ENCODE results near the gene STX19.

STX19 gene

DNA sequence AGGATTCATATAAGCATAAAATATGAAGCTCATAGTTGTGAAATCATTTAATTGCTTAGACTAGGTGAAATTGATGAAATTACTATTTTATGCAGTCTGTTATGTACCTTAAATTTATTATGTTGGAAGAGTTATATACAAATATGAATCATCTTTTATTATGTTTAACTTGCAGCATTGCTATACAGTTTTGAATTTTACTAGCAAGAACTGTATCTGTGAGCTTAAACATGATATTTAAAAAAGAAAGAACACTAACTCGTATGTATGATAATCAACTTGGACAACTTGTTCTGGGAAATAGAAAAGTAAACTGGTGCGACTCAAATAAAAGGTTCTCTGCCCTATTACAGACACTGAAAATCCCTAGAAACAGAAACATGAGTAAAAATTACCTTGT lies 1.8 kb downstream of the STX19 start:
- DNase-seq (ENCODE audit: low read depth): no peak

DNA sequence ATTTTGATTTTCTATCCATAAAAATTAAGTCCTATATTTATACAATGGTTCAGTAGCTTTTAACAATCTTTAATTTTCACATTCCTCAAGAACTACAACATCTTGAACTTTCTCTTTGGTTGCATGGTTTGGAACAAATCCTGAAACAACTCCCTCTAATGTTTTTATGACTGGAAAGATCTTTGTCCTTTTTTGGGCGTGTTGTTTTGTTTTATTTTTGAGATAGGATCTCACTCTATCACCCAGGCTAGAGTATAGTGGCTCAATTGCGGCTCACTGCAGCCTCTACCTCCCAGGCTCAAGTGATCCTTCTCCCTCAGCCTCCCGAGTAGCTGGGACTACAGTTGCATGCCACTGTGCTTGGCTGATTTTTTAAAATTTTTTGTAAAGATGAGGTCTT lies 4.0 kb downstream of the STX19 start:
- no peak for DNase-seq (ENCODE audit: low read depth)

DNA sequence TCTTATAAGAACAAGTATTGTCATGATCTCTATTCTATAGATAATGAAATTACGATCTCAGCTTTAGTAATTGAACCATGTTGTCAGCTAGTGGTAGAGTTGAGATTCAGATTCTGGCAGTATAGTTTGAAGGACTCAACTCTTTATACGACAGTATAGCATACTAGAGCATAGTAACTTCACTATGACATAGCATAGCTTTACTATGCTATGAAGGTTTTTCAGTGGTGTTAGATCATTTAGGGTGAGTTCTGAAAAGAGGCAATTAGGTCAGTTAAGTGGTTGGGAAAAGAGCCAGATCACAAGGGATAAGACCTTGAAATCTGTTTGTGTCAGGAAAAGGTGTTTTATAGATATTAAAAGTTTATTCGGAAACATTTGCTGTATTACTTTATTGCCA lies 8.1 kb downstream of the STX19 start:
- no peak for DNase-seq (ENCODE audit: low read depth)

DNA sequence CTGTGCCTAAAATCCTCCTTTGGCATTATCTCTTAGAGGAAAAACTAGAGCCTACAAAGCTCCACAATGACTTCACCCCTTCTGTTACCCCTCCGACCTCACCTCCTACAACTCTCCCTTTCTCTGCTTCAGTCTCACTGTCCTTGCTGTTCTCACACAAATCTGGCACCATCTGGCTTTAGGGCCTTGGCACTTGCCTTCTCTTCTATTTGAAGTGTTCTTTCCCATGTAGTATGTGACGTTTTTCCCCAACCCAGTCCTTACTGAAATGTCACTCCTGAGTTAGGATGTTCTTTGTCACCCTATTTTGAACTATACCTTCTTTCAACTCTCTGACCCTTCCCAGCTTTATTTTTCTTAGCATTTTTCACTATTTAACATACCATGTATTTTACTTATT lies 8.7 kb downstream of the STX19 start:
- no peak for DNase-seq (ENCODE audit: low read depth)

DNA sequence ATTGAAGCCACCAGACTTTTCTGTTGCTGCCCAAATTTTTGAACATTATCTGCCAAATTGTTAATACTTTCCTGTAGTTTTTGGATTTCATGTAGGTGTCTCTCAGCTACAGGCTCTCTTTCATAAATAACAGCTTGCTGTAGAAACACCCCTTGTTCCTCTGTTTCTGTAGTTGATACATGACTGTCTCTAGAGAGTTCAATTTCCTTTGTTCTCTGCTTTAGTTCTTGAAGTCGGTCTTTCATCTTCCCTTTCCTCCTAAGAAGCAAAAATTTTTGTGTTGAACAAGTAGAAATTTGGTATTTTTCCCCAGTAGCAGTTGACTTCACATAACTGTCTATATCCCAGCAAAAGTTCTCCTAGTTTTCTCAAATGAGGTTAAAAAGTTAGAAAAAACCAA lies 13.4 kb downstream of the STX19 start:
- no peak for DNase-seq (ENCODE audit: low read depth)

DNA sequence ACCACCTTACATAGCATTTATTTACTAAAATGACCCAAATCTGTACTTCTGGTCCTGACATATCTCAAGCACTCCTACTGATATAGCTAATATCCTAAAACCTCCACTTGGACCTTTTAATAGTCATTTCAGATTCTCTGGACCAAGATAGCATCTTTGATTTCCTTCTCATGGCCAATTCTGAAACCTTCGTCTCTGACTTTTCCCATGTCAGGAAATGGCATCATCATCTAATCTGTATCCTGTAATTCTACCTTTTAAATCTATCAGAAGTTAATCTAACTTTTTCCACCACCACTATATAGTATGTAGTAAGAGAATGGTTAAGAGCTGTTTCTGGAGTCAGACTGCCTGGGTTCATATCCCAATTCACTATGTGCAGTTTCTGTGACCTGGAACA lies 16.2 kb downstream of the STX19 start:
- no peak for DNase-seq (ENCODE audit: low read depth)

DNA sequence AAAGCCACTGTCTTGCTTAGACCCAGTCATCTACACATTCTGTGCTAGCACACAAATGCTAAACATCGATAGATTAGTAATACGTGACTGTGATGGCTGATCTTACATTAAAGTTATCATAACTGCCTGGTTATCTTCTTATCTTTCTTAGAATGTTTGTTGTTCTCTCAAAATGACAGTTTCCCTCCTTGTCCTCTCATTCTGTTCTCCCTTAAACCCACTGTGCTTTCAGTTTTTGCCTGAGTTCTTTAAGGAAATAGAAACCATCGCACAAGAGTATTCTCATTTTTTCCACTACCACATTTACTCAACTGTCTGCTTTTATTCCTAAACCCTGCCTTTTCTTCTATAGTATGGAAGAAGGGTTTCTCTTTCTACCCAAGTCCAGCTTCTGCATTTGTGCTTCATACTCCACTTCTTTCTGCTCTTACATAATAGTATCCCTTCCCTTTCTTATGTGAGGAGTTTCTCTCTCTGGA lies 17.1 kb downstream of the STX19 start:
- DNase-seq (ENCODE audit: low read depth): no peak

DNA sequence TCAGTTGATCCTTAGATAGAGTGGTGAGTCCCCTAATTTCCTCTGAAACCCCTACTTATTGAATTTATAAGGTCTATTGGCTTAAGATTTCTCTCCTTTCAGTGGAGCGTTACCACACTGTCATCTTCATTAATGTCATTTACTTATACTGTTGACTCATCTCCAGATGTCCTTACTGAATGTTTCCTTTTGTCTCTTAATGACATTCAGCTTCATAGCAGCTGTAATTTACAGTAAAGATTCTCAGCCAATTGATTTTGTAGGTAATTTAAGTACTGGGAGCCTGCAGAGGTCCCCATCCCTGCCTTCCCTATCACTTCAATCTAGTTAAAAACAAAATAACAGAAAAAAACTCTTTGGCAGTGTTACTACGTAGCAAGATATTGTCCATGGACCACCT lies 18.8 kb downstream of the STX19 start:
- DNase-seq (ENCODE audit: low read depth): no peak

DNA sequence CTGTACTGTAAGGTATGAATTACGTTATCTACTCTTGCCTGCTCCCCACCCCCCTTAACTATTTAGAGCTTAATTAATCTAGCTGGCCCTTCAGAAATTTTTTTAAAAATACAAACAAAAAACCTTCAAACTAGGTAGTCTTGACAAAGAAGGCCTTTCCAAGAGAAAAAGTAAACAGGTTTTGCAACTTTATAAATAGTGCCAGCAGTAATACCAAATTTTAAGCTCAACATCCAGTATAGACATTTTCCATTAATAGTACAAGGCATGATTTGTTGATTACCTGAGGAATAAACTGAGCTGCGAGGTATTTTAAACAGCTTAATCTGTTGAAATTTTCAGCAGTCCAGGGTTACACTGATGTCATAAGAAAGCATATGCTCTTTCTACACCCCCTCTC lies 20.1 kb downstream of the STX19 start:
- DNase-seq (ENCODE audit: low read depth): no peak

DNA sequence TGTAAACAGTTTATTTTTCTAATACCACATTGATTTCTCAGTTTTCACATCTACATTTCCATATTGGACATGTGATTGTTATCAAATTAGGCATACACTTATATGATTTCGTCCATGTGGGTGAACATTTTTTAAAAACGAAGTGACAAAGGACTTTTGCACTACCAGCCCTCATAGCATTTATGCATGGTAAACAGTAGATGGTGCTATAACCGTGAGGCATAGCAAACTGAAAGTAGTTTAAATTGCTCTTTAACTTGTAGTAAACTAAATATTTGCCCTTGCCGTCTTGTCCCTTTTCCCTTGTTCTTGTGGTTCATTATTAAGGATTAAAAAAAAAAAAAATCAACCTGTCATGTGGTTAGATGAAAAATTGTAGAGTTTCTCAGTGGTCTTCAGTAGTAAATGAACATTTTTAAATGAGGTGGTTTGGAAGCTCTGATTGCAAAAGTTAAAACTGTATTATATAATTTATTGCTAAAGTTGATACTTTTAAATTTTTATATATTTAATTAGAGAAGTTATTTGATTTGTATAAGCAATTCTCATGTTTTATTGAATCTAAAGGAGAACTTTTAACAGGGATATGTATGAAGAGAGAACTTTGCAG lies 24.0 kb downstream of the STX19 start:
- no peak for DNase-seq (ENCODE audit: low read depth)

DNA sequence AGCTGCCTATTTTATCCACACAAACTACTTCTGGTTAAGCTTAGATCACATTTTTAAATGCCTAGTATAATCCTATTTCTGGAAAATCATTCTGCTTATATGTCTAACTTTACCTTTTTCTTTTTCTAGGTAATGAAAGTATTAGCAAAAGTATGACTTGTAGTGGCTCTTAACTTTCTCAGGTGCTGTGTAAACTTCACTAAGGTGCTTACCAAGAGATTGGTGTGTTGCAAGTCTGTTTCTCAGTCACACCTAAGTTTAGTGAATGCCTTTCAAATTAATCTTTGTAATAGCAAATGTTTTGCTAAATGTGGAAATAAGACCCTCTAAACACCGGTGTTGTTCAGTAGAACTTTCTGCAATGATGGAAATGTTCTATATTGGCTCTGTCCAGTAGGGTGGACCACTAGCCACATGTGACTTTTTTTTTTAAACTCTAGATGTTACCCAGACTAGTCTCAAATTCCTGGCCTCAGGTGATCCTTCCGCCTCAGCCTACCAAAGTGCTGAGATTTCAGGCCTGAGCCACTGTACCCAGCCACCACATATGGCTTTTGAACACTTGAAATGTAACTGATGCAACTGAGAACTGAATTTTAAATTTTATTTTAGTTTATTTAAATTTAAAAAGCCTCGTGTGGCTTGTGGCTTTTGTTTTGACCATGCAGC lies 26.4 kb downstream of the STX19 start:
- DNase-seq (ENCODE audit: low read depth): no peak

DNA sequence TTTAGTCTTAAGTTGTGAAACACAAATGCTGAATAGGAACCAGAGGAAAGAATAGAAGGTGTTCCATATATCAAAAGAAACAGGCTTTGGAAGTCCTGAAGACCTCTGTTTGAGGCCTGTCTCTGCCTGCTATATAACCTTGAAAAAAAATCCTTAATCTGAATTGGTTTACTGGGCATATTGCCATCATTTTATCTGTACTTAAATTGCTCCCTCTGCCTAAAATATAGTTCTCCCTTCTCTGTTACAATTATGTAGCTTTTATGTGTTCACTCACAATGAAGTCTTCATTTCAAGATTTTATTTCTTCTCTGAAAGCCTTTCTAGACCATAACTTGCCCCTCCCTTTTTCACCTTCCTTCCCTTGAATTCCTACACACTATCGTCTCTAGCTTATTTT lies 27.2 kb downstream of the STX19 start:
- no peak for DNase-seq (ENCODE audit: low read depth)

DNA sequence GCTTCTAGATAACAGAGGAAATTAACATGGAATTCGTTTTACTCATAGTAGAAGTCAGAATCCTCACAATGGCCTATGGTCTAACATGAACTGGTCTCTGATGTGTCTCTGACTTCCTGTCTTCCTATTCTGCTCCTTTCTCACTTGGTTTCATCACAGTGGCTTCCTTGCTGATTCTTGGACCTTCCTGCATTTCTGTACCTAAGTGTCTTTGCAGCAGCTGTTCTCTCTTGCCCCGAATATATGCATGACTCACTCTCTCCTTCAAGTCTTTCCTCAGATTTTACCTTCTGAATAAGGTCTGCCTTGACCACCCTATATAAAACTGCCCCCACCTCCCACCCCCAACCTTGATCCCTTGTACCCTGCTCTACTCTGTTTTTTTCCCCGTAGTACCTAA lies 34.3 kb downstream of the STX19 start:
- DNase-seq (ENCODE audit: low read depth): no peak

DNA sequence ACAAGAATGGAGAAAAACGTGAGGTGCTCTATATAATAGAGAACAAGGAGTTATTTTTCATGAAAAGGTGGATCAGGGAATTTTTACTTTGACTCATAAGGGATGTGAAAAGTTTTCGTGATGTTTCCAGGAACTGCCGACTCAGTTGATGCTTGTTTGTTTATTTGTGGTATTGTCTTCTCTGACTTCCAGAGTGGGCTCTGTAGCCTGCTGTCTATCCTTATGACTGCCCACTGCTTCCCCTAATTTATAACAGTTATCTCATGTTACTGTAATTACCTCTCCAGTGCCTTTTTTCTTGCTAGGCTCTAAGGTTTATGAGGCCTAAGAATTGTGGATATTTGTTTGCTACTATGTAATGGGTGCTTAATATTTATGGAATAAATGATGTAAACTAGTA lies 36.2 kb downstream of the STX19 start:
- DNase-seq (ENCODE audit: low read depth): no peak

DNA sequence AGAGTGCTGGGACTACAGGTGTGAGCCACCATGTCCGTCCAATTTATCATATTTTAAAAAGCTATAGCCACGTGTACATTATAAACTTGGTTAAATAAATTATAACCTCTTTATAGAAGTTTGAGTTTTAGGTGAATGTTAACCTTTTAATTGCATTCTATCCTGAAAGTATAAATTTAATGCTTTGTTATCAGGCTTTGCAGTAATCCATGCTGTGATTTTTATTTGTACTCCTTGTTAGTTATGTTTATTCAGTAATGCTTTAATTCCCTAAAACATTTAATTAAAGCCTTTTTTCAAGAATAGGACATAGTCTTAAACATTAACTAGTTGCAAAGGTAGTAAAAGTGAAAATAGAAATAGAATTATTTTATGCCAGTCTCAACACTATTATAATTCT lies 36.8 kb downstream of the STX19 start:
- DNase-seq (ENCODE audit: low read depth): no peak

DNA sequence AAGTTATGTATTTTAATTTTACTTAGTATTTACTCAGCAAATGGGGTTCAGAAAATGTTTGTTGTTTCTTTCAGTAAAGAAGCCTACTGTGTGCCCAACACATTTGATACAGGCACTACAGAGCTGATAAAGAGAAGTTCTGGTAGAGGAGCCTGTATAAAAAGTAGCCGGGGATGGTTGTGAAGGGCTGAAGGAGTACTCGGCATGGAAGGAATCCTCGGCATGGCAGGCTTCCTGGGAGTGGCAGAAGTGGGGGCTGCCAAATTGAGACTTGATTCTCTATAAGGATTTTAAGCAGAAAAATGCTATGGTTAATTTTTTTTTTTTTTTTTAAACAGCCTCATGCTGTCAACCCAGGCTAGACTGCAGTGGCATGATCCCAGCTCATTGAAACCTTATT lies 39.2 kb downstream of the STX19 start:
- DNase-seq (ENCODE audit: low read depth): no peak

DNA sequence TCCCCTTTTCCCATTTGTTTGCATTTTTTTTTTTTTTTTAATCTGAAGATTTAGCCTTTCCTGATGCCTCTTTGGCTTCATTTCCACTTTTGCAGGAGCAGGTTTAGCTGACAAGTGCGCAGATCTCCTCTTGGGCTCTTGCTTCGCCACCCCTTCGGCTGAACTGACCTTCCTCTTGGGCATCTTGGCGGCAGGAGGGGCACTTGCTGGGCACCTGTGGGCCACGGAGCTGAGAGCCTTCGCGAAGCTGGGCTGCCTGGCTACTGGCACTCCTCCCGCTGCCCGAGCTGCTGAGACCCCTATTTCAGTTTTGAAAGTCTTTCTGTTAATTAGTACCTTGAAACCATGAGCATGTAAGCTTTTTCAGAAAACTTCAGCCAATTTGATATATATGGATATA lies 39.6 kb downstream of the STX19 start:
- DNase-seq (ENCODE audit: low read depth): no peak

DNA sequence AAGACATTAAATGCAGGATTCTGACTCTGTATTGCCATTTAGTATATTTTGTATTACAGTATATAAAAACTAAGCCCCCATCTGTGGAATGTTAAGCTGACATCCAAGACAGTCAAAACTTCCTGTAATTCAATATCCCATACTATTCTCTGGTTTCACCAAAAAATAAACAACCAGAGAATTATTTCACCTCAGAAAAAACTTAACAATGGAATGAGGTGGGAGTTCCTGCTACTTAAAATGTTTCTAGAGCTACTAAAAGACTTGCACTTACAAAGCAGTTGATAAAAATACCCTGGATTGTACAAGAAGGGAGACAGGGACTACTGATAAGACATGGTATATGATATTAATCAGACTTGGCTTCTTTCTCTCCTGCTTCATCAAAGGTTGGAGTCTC lies 40.1 kb downstream of the STX19 start:
- no peak for DNase-seq (ENCODE audit: low read depth)

DNA sequence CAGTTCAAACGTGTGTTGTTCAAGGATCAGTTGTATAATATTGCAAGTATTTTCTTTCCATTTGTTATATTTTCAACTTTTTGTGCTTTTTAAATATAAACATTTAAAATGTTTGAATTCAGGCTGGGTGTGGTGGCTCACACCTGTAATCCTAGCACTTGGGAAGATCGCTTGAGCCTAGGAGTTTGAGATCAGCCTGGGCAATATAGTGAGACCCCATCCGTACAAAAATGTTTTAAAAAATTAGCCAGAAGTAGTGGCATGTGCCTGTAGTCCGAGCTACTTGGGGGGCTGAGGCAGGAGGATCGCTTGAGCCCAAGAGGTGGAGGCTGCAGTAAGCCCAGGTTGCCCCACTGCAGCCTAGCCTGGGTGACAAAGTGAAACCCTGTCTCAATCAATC lies 43.8 kb downstream of the STX19 start:
- no peak for DNase-seq (ENCODE audit: low read depth)

DNA sequence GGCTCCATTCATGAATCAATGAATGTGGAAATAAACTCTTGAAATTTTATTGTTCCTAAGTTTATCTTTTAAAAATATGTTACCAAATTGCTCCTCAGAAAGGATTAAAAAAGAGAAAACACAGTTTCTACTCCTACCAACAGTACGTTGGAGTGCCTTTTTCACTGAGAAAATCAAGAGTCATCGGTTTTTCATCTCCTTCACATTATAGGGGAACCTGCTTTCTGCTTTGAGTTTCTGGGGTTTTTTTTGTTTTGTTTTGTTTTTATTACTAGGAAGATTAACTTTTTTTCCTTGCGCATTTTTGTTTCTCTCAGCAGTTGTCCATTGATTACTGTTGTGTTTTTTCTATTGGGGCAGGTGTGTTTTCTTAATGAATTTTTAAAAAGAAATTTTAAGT lies 45.0 kb downstream of the STX19 start:
- DNase-seq (ENCODE audit: low read depth): no peak

DNA sequence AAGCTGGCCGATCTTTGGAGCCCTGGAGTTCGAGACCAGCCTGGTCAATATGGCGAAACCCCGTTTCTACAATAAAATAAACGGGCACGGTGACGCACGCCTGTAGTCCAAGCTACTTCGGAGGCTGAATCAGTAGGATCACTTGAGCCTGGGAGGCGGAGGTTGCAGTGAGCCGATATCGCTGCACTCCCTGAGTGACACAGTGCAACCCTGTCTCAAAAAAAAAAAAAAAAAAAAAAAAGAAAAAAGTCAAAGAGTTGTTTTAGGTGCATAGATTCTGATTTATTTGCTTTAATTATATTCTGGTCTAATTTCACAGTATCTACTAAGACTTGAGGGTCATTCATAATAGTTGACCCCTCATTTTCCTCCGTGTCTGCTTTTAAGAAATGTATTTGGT lies 46.7 kb downstream of the STX19 start:
- DNase-seq (ENCODE audit: low read depth): no peak

DNA sequence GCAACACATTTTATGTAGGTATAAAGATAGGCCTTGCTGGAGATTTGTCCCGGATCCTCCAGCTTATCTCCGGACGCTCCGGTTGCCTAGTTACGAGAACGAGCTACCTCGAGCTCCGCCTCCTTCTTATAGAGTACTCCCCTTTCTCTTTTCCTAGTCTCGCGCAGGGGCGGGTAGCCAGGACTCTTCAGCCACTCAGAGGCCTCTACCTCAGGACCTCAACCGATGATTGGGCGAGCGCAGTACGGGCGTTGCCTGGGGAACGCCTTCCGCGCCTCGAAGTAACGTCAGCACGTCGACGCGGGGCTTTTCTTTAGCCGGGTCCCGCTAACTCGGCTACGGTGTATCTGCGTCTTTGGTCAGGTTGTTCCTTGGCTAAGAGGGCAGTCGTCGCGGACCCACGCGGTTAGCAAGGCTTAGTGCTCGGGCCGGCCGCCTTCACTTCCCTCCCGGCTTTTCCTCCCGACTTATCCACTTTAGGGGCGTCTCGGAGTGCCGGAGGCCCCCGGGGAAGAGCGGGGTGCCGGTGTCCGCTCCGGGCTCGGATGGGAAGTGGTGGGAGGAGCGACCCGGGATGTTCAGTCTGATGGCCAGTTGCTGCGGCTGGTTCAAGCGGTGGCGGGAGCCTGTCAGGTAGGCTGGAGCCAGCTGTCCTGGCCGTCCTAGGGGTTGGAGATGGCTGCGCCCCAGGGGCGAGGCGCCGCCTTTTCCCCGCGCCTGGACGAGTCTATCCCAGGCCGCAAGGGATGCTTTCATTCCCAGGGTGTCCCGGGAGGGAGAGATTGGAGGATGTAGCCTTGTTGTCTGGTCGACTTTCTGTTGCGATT lies 48.3 kb downstream of the STX19 start, which contains the start of gene ARL13B:
Gene ARL13B (plus strand): TSS at position 306 of the 827 bp plus-strand sequence. CDS start 269 bp downstream, at position 575.
- peak; percentile 90 for DNase-seq (ENCODE audit: low read depth)
